Measurements from ENCODE around the gene OR5P2.
"Not testable (repeated sequence)": the region's sequence is repeated elsewhere in the genome, so short reads cannot be mapped to it uniquely, and the experiment has no call there.

The OR5P2 gene, protein sequence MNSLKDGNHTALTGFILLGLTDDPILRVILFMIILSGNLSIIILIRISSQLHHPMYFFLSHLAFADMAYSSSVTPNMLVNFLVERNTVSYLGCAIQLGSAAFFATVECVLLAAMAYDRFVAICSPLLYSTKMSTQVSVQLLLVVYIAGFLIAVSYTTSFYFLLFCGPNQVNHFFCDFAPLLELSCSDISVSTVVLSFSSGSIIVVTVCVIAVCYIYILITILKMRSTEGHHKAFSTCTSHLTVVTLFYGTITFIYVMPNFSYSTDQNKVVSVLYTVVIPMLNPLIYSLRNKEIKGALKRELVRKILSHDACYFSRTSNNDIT

GRCh38 chr11:7796842-7797241 is at the start of gene OR5P2:
OR5P2 (minus strand) TSS chr11:7796942; CDS start chr11:7796942, 0 bp downstream.
- FAIRE-seq, result no peak
- DNase-seq (ENCODE audit: low spot score), result no peak

GRCh38 chr11:7846003-7846402 is 49.3 kb upstream of the OR5P2 start:
- DNase-seq (ENCODE audit: low spot score) (no peak), FAIRE-seq (no peak)

DNA sequence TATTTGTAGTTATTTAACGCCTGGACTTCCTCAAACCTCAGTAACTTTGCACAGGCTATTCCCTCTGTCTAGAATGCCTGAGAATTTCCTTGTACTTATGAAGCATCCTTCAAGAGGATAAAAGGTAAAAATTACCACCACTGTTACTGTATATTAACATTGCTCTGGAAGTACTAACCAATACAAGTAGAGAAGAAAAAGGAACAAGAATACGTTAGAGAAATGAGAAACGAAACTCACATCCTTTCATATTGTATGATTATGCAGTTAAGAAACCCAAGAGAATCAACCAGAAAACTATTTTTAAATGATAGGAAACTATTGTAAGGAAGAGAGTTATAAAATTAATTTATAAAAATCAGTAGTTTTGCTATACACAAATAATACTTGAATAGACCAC is 48.2 kb upstream of the OR5P2 start:
- FAIRE-seq, result no peak
- no peak for DNase-seq (ENCODE audit: low spot score)

DNA sequence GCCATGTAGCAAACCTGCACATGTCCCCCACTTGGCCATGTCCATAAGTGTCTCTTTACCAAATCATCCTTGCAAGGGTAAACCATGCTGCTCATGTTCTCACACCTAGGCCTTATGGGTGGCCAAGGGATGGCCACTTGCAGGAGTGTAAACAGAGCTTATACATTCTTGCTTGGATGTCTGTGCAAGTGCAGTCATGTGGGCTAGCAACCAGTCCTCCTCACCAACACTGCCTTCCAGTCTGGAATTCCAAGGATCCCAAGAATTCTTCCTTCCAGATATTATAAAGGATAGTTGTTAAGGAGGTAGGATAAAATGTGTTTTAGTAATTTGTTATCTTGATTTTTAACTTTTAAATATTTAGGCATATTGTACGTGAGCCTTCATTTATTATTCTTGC is 47.8 kb upstream of the OR5P2 start:
- DNase-seq (ENCODE audit: low spot score) (no peak), FAIRE-seq (no peak)

DNA sequence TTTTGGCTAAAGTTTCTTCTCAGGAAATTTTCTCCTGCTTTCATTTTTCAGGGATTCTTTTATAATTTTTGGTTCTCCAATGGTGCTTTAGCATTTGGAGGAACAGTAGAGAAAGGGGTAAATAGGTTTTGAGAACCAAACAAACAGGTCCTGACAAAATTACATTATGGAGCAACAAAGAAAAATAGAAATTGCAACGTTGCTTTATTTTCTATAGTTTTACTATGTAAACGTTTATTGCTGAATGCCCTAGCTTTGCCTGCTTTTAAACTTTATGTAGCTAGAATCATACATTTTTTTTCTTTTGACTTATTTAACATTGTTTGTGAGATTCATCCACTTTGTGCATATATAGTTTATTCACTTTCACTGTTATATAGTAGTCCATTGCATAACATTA is 43.8 kb upstream of the OR5P2 start:
- DNase-seq (ENCODE audit: low spot score), result no peak
- FAIRE-seq, result no peak

DNA sequence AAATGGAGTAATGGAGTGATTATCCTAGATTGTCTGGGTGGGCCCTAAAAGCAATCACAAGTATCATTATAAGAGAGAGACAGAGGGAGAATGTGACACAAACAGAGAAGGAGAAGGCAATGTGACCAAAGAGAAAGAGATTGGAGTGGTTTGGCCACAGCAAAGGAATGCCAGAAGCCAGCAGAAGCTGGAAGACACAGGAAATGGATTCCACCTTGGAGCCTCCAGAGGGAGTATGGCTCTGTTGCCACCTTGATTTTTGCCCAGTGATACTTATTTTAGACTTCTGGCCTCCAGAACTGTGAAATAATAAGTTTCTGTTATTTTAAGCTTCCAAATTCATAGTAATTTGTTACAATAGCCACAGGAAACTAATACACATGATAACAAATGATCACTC is 36.8 kb upstream of the OR5P2 start:
- DNase-seq (ENCODE audit: low spot score) (no peak), FAIRE-seq (no peak)

GRCh38 chr11:7830740-7831139 is 34.0 kb upstream of the OR5P2 start, which contains the start of gene OR5P3:
OR5P3 (minus strand) TSS chr11:7830840.
- FAIRE-seq (no peak), DNase-seq (ENCODE audit: low spot score) (no peak)

DNA sequence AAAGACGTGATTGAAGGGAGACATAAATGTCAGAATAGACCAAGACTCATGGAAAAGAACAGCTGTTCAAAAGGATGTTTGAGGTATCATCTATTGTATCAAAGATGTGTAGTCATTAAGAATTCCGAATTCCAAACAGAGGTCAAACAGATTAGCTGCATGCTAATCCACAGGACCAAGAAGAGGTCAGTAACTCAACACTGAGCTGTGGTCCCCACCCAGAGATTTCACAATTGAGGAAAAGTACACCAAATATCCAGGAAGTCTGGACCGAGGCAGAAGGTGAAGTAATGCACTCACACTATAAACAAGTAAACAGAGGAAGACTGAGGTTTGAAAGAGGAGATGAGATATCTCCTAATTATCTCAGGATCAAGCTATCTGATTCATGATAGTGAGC is 29.6 kb upstream of the OR5P2 start:
- FAIRE-seq (no peak), DNase-seq (ENCODE audit: low spot score) (no peak)

- FAIRE-seq, result not testable (repeated sequence)
Measured at GRCh38 chr11:7820417-7820816, 23.7 kb upstream of the OR5P2 start.

GRCh38 chr11:7814897-7815296 is 18.2 kb upstream of the OR5P2 start:
- not testable (repeated sequence) for DNase-seq (ENCODE audit: low spot score); FAIRE-seq

More at GRCh38 chr11:7820417-7820816, 23.7 kb upstream of the OR5P2 start:
- DNase-seq (ENCODE audit: low spot score), result not testable (repeated sequence)

GRCh38 chr11:7810301-7810700 is 13.6 kb upstream of the OR5P2 start:
- not testable (repeated sequence) for FAIRE-seq; DNase-seq (ENCODE audit: low spot score)

GRCh38 chr11:7793233-7793632 is 3.5 kb downstream of the OR5P2 start:
- FAIRE-seq, result no peak

DNA sequence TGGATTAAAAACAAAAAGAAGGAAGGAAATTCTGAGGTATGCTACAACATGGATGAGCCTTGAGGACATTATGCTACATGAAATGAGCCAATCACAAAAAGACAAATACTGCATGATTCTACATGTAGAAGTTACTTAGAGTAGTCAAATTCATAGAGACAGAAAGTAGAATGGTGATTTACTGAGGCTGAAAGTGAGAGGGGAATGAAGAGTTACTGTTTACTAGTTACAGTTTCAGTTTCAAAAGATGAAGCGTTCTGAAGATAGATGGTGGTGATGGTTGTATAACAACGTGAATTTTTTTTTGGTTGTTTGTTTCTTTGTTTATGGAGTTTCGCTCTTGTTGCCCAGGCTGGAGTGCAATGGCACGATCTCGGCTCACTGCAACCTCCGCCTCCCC is 9.5 kb downstream of the OR5P2 start:
- FAIRE-seq (no peak), DNase-seq (ENCODE audit: low spot score) (no peak)

More at GRCh38 chr11:7793233-7793632, 3.5 kb downstream of the OR5P2 start:
- DNase-seq (ENCODE audit: low spot score), result no peak

DNA sequence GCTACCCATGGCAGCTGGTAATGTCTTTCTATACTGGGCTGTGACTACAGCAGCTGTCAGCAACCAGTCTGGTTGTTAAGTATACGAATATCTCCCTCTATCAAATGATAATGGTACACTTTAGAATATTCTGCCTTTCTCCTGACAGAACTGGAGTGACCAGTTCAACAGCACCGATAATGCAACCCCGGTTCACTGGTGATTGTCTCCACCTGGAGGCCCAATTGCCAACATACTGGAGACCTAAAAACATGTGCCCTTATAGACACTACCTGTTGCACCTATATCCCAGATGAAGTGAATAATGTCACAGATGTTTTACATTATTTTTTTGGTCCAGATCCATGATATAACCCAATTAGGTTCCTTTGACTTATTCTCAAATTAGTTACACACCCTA is 21.1 kb downstream of the OR5P2 start:
- no peak for FAIRE-seq
- DNase-seq (ENCODE audit: low spot score), result no peak

- not testable (repeated sequence) for DNase-seq (ENCODE audit: low spot score); FAIRE-seq
Measured at GRCh38 chr11:7764301-7764700, 32.4 kb downstream of the OR5P2 start.

DNA sequence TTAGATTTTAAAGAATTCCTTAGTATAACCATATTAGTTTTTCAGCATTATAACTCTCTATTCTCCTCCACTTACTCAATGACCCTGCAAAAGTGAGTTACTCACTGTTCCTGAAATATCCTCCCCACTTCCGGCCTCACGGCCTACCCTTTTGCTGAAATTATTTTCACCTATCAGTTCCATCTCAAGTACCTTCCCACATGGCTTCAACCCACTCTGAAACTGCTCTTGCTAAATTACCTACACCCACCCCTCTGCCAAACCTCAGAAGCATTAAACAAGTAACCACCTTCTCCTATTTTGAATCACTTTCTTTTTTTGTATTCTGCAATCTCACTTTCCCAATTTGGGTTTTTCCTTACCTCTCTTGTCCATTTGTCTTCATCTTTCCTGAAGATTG is 37.7 kb downstream of the OR5P2 start:
- FAIRE-seq (no peak), DNase-seq (ENCODE audit: low spot score) (no peak)

DNA sequence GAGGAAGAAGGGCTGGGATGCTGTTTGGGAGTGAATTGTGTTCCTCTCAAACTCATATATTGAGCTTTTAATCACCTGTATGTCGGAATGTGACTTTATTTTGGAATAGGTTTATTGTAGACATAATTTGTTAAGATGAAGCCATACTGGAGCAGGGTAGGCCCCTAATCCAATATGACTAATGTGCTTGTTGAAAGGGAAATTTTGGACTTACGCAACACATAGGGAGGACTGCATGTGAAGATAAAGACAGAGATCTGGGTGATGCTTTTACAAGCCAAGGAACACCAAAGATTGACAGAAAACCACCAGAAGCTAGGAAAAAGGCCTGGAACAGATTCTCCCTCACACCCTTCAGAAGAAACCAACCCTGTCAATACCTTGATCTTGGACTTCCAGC is 47.3 kb downstream of the OR5P2 start:
- FAIRE-seq, result no peak
- DNase-seq (ENCODE audit: low spot score), result no peak
